ENCODE measurements around the gene STXBP6. TPM values are rescaled to one million over a fixed set of nuclear protein-coding genes. Genes with fewer than 3 reads are reported as not detected.

STXBP6 gene
- total and polyA plus RNA-seq, 2 of the 13 experiments (the other 11 are each of a cell fraction or from before 2014, with no cell fraction given), result 35.3 to 42.8 TPM

GRCh38 chr14:24809135-24809534 is 240.8 kb downstream of the STXBP6 start (continued):
- TF ChIP-seq ZNF318 (CRISPR knock-in tag; IDR thresholded peaks at IDR 0.05), result no peak
- TF ChIP-seq THAP8 (CRISPR knock-in tag; IDR thresholded peaks at IDR 0.05; ENCODE audit: borderline replicate concordance), result no peak
- no peak for TF ChIP-seq ZBTB44 (CRISPR knock-in tag; IDR thresholded peaks at IDR 0.05)

Measured in HepG2 (cell line).